Measurements from ENCODE around the gene WDR6.

WDR6 gene

DNA sequence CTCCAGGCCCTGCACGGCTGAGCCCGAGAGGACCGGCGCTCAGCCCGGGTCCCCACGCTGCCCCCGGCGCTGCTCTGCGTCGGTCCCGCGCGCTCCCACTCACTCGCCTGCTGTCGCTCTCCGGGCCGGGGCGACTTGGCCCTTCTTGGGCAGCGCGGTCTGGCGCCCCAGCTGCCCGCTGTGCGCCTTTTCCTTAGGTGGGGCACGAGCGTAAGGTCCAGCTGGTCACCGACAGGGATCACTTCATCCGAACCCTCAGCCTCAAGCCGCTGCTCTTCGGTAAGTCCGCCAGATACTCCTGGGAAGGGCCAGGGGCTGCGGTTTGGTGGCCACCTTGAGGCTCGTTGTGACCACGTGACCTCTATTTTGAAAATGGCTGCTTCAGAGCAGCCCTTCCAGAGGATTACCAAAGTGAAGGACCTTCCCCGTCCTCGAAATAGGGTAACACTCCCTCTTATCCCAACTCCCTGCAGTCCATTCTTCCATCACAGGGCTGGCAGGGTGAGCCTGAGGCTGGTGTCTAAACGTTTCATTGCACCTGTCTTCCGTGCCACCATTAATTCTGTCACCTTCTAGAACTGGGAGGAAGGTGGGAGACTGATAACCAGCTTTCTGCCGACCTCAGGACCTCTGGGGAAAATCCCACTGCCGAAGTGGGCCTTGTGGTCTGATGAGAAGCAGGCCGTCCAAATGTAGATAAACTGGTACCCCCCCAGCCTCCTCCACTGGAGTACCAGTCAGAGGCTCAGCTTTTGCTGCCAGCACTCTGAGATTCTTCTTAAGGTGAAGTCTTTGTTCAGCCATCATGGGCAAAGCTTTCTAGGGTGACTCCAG, 16.3 kb upstream of the WDR6 start:
- DNase-seq (ENCODE audit: low read depth), result no peak
- H3K4me3 ChIP-seq (ENCODE audit: control insufficient read depth, low read depth, low read length), result peak overlapping the region; percentile 69
- TF ChIP-seq, protein P1, sequence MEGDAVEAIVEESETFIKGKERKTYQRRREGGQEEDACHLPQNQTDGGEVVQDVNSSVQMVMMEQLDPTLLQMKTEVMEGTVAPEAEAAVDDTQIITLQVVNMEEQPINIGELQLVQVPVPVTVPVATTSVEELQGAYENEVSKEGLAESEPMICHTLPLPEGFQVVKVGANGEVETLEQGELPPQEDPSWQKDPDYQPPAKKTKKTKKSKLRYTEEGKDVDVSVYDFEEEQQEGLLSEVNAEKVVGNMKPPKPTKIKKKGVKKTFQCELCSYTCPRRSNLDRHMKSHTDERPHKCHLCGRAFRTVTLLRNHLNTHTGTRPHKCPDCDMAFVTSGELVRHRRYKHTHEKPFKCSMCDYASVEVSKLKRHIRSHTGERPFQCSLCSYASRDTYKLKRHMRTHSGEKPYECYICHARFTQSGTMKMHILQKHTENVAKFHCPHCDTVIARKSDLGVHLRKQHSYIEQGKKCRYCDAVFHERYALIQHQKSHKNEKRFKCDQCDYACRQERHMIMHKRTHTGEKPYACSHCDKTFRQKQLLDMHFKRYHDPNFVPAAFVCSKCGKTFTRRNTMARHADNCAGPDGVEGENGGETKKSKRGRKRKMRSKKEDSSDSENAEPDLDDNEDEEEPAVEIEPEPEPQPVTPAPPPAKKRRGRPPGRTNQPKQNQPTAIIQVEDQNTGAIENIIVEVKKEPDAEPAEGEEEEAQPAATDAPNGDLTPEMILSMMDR (conservative IDR thresholded peaks at IDR 0.05; ENCODE audit: control insufficient read depth, insufficient read depth, low read depth, low read length), result no peak

DNA sequence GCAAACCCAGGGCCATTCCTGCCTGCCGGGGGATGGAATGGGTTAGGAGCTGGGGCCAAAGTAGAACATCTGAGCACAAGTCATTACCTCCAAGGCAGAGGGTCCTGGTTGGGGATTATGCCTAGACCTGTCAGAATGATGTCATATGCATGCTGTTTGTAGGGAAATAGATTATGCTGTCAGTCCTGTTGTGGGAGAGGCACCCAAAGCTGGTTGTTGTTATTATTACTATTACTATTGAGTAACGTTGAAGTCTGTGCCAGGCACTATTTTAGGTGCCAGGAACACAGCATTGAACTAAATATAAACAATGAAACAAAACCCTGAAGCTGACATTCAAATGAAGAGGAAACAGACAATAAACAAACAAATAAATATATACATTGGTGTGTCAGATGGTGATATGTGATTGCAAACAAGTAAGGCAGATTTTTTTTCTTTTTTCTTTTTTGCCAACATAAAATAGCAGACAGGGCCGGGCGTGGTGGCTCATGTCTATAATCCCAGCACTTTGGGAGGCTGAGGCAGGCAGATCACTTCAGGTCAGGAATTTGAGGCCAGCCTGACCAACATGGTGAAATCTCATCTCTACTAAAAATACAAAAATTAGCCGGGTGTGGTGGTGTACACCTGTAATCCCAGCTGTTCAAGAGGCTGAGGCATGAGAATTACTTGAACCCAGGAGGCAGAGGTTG, 15.2 kb upstream of the WDR6 start:
- peak overlapping the region; percentile 69 for H3K4me3 ChIP-seq (ENCODE audit: control insufficient read depth, low read depth, low read length)
- DNase-seq (ENCODE audit: low read depth), result no peak
- TF ChIP-seq, protein P1 (conservative IDR thresholded peaks at IDR 0.05; ENCODE audit: control insufficient read depth, insufficient read depth, low read depth, low read length), result no peak

DNA sequence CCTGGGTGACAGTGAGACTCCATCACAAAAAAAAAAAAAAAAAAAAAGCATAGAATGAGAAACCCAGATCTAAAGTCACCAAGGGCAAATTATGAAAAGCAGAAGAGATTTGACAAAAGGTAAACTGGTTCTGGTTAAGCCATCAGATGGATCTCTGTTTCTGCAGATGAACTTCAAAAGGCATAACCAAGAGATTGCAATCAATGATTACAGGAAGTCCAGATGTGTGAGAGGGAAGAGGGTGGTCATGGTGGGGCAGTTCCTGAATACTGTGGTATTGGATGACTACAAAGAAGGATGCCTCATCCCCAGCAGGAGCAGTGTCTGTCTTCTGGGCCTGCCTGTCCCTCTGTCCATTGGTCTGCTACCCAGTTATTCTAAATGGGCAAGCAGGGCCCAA, 13.4 kb upstream of the WDR6 start:
- TF ChIP-seq, protein P1 (conservative IDR thresholded peaks at IDR 0.05; ENCODE audit: control insufficient read depth, insufficient read depth, low read depth, low read length), result no peak
- DNase-seq (ENCODE audit: low read depth), result no peak
- H3K4me3 ChIP-seq (ENCODE audit: control insufficient read depth, low read depth, low read length), result no peak overlapping the region

DNA sequence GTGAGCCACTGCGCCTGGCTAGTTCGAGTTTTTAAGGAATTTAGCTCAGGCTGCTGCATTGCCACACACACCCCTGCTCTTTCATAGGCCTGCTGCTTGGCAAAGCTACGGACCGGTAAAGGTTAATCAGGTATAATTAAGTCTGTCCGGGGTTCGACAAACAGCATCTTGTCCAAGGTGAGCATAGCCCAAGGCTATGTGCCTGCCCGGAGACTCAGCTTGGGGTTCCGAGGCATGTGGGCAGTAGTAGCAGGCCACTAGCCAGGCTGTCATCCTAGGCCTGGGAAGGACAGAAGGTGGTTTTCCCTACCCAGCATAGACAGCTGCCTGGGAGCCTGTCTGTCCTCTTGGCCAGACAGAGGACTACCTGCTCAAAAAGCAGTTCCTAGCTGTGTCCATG, 10.6 kb upstream of the WDR6 start:
- no peak overlapping the region for H3K4me3 ChIP-seq (ENCODE audit: control insufficient read depth, low read depth, low read length)
- DNase-seq (ENCODE audit: low read depth), result no peak
- TF ChIP-seq, protein P1 (conservative IDR thresholded peaks at IDR 0.05; ENCODE audit: control insufficient read depth, insufficient read depth, low read depth, low read length), result no peak

DNA sequence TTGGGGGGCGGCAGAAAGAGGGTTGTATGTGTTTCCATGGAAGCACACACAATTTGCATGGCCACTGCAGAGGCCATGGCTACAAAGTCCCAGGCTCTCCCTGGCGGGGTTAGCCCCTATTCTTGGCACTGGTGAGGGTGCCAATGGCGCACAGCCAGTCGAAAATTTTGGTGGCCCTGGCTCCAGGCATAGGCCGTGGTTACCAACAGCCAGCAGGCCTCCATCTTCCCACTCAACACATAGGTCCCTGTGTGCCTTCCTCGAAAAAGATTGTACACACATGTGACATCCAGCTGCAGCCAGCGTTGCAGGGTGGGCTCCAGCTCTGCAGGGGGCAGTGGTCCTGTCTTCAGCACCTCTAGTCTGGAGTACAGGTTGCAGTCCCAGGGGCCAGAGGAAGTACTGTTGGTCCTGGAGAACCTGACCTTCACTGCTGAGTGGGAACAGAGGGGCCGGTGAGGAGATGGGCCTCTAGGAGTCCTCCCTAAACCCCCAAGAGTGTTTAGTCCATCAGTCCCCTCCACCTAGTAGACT, 10.0 kb upstream of the WDR6 start:
- no peak overlapping the region for H3K4me3 ChIP-seq (ENCODE audit: control insufficient read depth, low read depth, low read length)
- no peak for DNase-seq (ENCODE audit: low read depth)
- TF ChIP-seq, protein P1 (conservative IDR thresholded peaks at IDR 0.05; ENCODE audit: control insufficient read depth, insufficient read depth, low read depth, low read length), result no peak

DNA sequence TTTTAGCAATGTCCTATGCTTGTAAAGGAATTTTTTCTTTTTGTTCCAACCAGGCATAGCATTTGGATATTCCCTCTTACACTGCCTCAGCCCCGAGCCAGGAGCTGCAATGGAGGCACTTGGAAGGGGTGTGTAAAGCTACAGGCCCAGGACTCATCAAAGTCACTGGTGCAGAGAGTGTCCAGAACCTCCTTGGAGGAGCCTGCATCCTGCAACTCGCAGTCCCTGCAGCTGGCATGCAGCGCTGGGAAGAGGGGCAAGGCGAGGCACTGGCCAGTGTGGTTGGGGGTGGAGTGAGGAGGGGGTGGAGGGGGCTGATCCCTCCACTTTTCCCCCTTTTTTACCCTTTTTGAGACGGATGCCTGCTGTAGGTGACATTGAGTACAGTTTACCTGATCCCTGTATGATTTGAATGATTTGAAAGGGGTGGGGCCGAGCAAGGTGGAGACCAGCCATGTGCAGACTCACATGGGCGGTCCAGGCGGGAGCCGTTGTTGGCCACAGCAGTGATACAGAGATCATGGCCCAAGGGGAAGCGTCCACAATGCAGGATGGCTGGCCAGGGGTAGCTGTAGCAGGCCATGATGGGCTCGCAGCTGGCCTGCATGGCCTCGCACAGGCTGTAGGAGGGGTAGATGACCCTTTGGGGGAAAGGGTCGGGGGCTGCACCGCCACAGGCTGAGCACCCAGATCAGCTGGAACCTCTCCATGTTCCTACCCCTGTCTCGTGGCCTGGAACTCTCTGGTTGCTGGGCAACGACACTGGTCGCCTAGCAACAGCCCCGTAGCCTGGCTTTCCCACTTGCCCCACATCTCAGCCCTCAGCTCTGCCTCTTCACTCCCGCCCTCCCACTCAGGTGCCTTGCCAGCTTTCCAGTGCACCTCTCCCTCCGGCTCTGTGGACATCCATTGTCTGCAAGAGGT, 9.2 kb upstream of the WDR6 start:
- TF ChIP-seq, protein P1 (conservative IDR thresholded peaks at IDR 0.05; ENCODE audit: control insufficient read depth, insufficient read depth, low read depth, low read length), result no peak

More for the DNA sequence above, 9.2 kb upstream of the WDR6 start:
- DNase-seq (ENCODE audit: low read depth), result no peak
- no peak overlapping the region for H3K4me3 ChIP-seq (ENCODE audit: control insufficient read depth, low read depth, low read length)

All from fibroblast of mammary gland (primary cell).